Measurements from ENCODE around the gene ACSS3. TPM values are rescaled to one million over a fixed set of nuclear protein-coding genes. Genes with fewer than 3 reads are reported as not detected.
A peak's percentile ranks its signal among the peaks of the same experiment; 100 is the strongest.

Gene ACSS3
- total RNA-seq, 1 donor from 2014 or later: 32.4 TPM

- H3K4me1 ChIP-seq: no peaks in the 10 kb centered on the region
- H3K27me3 ChIP-seq (ENCODE audit: low read depth): peaks cover 6% of the 10 kb centered on the region
- H3K27ac ChIP-seq: no peak overlapping the region
- no peaks in the 10 kb centered on the region for H3K9me3 ChIP-seq
- TF ChIP-seq CTCF (IDR thresholded peaks at IDR 0.05): no peak
- ATAC-seq (no peak), DNase-seq (no peak)
- no peaks in the 10 kb centered on the region for H3K36me3 ChIP-seq
- no peak overlapping the region for H3K4me3 ChIP-seq
- intact Hi-C loops (cut with DNase I): no loop called here
Observed at GRCh38 chr12:81075539-81075938, 2.3 kb upstream of the ACSS3 start.

GRCh38 chr12:81077329-81077685, 572 bp upstream of the ACSS3 start:
- ATAC-seq (peak; percentile 78 to 82), DNase-seq (no peak)
- Histone ChIP-seq H3K27me3 (ENCODE audit: low read depth) (peaks cover 6% of the 10 kb centered on the region), H3K27ac (peak overlapping the region; percentile 82), H3K4me1 (peaks cover 5% of the 10 kb centered on the region), H3K4me3 (peak overlapping the region; percentile 79), H3K9me3 (no peaks in the 10 kb centered on the region), H3K36me3 (no peaks in the 10 kb centered on the region)
- intact Hi-C loops (cut with DNase I): no loop called here
- TF ChIP-seq CTCF (IDR thresholded peaks at IDR 0.05): no peak

DNA sequence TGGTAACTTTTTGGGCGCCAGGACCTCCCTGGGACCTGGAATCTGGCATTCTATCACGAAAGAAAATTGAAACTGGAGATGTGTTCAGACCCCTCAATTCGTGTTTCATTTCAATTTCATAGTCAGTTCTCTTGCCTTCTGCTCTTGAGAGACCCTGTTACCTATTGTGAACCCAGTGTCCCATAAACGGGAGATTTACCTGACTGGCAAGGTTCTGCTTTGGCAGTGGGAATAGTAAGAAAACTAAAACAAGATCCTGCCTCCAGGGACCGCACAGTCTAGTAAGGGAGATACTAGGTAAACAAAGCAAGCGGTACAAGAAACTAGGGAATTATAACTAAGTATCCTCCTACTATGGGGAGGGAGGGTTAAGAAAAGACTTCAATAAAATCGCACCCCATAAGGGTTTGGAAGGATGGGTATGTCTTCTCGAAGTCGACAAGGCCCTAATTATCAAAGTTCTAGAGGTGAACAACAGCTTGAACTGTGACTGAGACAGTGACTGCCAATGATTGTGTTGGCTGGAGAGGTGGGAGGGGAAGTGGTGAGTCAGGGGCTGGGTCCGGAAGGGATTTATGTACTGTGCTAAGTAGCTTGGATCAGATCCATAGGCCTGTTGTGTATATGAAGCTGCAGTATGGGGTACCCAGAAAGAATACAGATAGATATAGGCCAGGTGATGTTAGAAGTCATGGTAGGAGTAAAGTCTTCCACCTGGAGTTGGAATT, 754 bp downstream of the ACSS3 start:
- peaks cover 6% of the 10 kb centered on the region for H3K27me3 ChIP-seq (ENCODE audit: low read depth)
- TF ChIP-seq CTCF (IDR thresholded peaks at IDR 0.05): no peak
- H3K4me3 ChIP-seq: peak overlapping the region; percentile 79
- intact Hi-C loops (cut with DNase I): no loop called here
- DNase-seq: no peak
- peaks cover 5% of the 10 kb centered on the region for H3K4me1 ChIP-seq
- ATAC-seq: peak; percentile 61 to 79
- no peaks in the 10 kb centered on the region for H3K36me3 ChIP-seq
- H3K9me3 ChIP-seq: no peaks in the 10 kb centered on the region
- H3K27ac ChIP-seq: peak overlapping the region; percentile 82

- Histone ChIP-seq H3K4me1 (peaks cover 8% of the 10 kb centered on the region), H3K27ac (no peak overlapping the region), H3K27me3 (ENCODE audit: low read depth) (peaks cover 6% of the 10 kb centered on the region), H3K4me3 (peak overlapping the region; percentile 79), H3K36me3 (no peaks in the 10 kb centered on the region), H3K9me3 (no peaks in the 10 kb centered on the region)
- TF ChIP-seq CTCF (IDR thresholded peaks at IDR 0.05): no peak
- ATAC-seq (no peak), DNase-seq (no peak)
- intact Hi-C loops (cut with DNase I): no loop called here
Observed at GRCh38 chr12:81079280-81080076, 1.6 kb downstream of the ACSS3 start.

- Histone ChIP-seq H3K36me3 (no peaks in the 10 kb centered on the region), H3K4me1 (peaks cover 19% of the 10 kb centered on the region), H3K9me3 (no peaks in the 10 kb centered on the region), H3K27ac (peak overlapping the region; percentile 40), H3K27me3 (ENCODE audit: low read depth) (peaks cover 6% of the 10 kb centered on the region), H3K4me3 (peak overlapping the region; percentile 79)
- DNase-seq (no peak), ATAC-seq (peak in 1 of 2 donors; percentile 41)
- no peak for TF ChIP-seq CTCF (IDR thresholded peaks at IDR 0.05)
- intact Hi-C loops (cut with DNase I): no loop called here
Observed at GRCh38 chr12:81080431-81080983, 2.6 kb downstream of the ACSS3 start.

All from lower lobe of right lung (tissue), 2 donors.